Measurements from ENCODE around the gene C1orf232.
A peak's percentile ranks its signal among the peaks of the same experiment; 100 is the strongest.

GRCh38 chr1:26126321-26127084 is 42.3 kb downstream of the C1orf232 start:
- TF ChIP-seq ZNF514 (tag by site-specific recombination; IDR thresholded peaks at IDR 0.05) (no peak), REST (tag by site-specific recombination; IDR thresholded peaks at IDR 0.05) (no peak), ZFP3 (tag by site-specific recombination; IDR thresholded peaks at IDR 0.05; ENCODE audit: low read depth) (no peak), ELK4 (IDR thresholded peaks at IDR 0.05; ENCODE audit: borderline replicate concordance, low read depth, low read length) (no peak), ZNF510 (tag by site-specific recombination; IDR thresholded peaks at IDR 0.05; ENCODE audit: insufficient replicate concordance) (no peak), ZNF24 (tag by site-specific recombination; IDR thresholded peaks at IDR 0.05) (peak; percentile 62; the same call in 1 of the 2 replicates), ZNF792 (tag by site-specific recombination; IDR thresholded peaks at IDR 0.05) (no peak), ZNF354C (tag by site-specific recombination; IDR thresholded peaks at IDR 0.05; ENCODE audit: borderline replicate concordance, low read depth) (no peak), ZNF664 (tag by site-specific recombination; IDR thresholded peaks at IDR 0.05) (no peak), ZNF747 (tag by site-specific recombination; IDR thresholded peaks at IDR 0.05) (no peak), ZNF274 (IDR thresholded peaks at IDR 0.05; ENCODE audit: low read length) (no peak), ZNF274 (tag by site-specific recombination; IDR thresholded peaks at IDR 0.05; ENCODE audit: borderline replicate concordance) (no peak), INSM2 (tag by site-specific recombination; IDR thresholded peaks at IDR 0.05) (no peak), ZNF114 (tag by site-specific recombination; IDR thresholded peaks at IDR 0.05) (no peak), ZNF37A (tag by site-specific recombination; IDR thresholded peaks at IDR 0.05) (no peak)

All from HEK293 (cell line).